Measurements from ENCODE around the gene PHACTR4.

PHACTR4 gene

DNA sequence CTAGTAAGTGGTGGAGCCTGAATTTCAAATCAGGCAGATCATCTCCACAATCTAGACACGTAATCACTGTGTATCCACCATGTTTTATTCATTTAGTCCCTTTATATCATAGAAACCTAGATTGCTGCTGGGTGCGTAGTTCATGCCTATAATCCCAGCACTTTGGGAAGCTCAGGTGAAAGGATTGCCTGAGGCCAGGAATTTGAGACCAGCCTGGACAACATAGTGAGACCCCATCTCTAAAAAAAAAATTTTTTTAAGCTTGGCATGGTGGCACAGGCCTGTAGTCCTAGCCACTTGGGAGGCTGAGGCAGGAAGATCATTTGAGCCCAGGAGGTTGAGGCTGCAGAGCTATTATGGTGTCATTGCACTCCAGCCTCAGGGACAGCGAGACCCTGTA is 30.6 kb upstream of the PHACTR4 start:
- Histone ChIP-seq H2BK5ac (ENCODE audit: low read depth, low read length, poor library complexity) (no peak overlapping the region), H3K14ac (ENCODE audit: low read length) (no peak overlapping the region), H3K27me3 (ENCODE audit: insufficient read depth, low read length) (no peaks in the 10 kb centered on the region), H3K23ac (ENCODE audit: low read length) (no peak overlapping the region), H3K79me1 (ENCODE audit: low read length) (no peaks in the 10 kb centered on the region), H3K4ac (ENCODE audit: low read depth, low read length) (no peak overlapping the region), H2AFZ (ENCODE audit: insufficient read depth, low read length, poor library complexity) (no peak overlapping the region), H3K36me3 (ENCODE audit: control insufficient read depth in 1 of 2, insufficient read depth in 2 of 2, low read length in 2 of 2) (peaks cover 8 to 11% of the 10 kb centered on the region in 2 experiments), H3K79me2 (ENCODE audit: control insufficient read depth, insufficient read depth, low read length, poor library complexity) (no peaks in the 10 kb centered on the region), H3K4me3 (ENCODE audit: low read depth, low read length) (no peak overlapping the region), H3K27ac (ENCODE audit: low read depth, low read length) (no peak overlapping the region), H2BK120ac (ENCODE audit: insufficient read depth, low read length, poor library complexity) (no peak overlapping the region), H4K8ac (ENCODE audit: low read depth, low read length) (no peak overlapping the region), H3K4me2 (ENCODE audit: low read length) (no peak overlapping the region), H4K91ac (ENCODE audit: low read depth, low read length) (no peak overlapping the region), H2AK5ac (ENCODE audit: low read length) (no peak overlapping the region), H2BK12ac (ENCODE audit: low read length) (no peak overlapping the region), H3K9ac (ENCODE audit: low read length) (no peak overlapping the region), H4K12ac (ENCODE audit: low read depth, low read length) (no peak overlapping the region), H3K4me1 (ENCODE audit: control insufficient read depth in 1 of 2, insufficient read depth in 2 of 2, low read length in 2 of 2) (peaks cover 0 to 3% of the 10 kb centered on the region in 2 experiments), H3K18ac (ENCODE audit: low read length) (no peak overlapping the region), H3K9me3 (ENCODE audit: insufficient read depth, low read depth, low read length) (no peaks in the 10 kb centered on the region)
- WGBS (ENCODE audit: extremely low coverage, insufficient coverage, insufficient read length), result no CpG with 5 or more reads among the region's 3 CpGs
- no peak for DNase-seq

DNA sequence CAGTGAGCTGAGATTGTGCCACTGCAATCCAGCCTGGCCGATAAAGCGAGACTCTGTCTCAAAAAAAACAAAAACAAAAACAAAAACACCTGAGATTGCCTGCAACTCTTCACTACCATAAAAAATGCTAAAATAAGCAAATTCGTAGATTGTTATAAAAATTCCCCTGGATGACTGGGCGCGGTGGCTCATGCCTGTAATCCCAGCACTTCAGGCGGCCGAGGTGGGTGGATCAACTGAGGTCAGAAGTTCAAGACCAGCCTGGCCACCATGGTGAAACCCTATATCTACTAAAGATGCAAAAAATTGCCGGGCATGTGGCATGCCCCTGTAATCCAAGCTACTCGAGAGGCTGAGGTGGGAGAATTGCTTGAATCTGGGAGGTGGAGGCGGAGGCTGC is 30.0 kb upstream of the PHACTR4 start:
- no peak overlapping the region for H3K18ac ChIP-seq (ENCODE audit: low read length)
- H2AK5ac ChIP-seq (ENCODE audit: low read length), result no peak overlapping the region
- H3K79me2 ChIP-seq (ENCODE audit: control insufficient read depth, insufficient read depth, low read length, poor library complexity), result no peaks in the 10 kb centered on the region
- no peaks in the 10 kb centered on the region for H3K27me3 ChIP-seq (ENCODE audit: insufficient read depth, low read length)
- peak; percentile 74 to 80 for DNase-seq
- H3K36me3 ChIP-seq (ENCODE audit: control insufficient read depth in 1 of 2, insufficient read depth in 2 of 2, low read length in 2 of 2), result peaks cover 5 to 7% of the 10 kb centered on the region in 2 experiments
- H3K14ac ChIP-seq (ENCODE audit: low read length), result no peak overlapping the region
- no peak overlapping the region for H2AFZ ChIP-seq (ENCODE audit: insufficient read depth, low read length, poor library complexity)
- no peaks in the 10 kb centered on the region for H3K79me1 ChIP-seq (ENCODE audit: low read length)
- no peak overlapping the region for H3K23ac ChIP-seq (ENCODE audit: low read length)
- no peak overlapping the region for H4K12ac ChIP-seq (ENCODE audit: low read depth, low read length)
- no peak overlapping the region for H3K9ac ChIP-seq (ENCODE audit: low read length)
- no peaks in the 10 kb centered on the region for H3K9me3 ChIP-seq (ENCODE audit: insufficient read depth, low read depth, low read length)
- H3K27ac ChIP-seq (ENCODE audit: low read depth, low read length), result no peak overlapping the region
- no peak overlapping the region for H4K8ac ChIP-seq (ENCODE audit: low read depth, low read length)
- H3K4me1 ChIP-seq (ENCODE audit: control insufficient read depth in 1 of 2, insufficient read depth in 2 of 2, low read length in 2 of 2), result peaks cover 0 to 3% of the 10 kb centered on the region in 2 experiments
- no peak overlapping the region for H4K91ac ChIP-seq (ENCODE audit: low read depth, low read length)
- H3K4ac ChIP-seq (ENCODE audit: low read depth, low read length), result no peak overlapping the region
- no peak overlapping the region for H2BK5ac ChIP-seq (ENCODE audit: low read depth, low read length, poor library complexity)
- no peak overlapping the region for H2BK12ac ChIP-seq (ENCODE audit: low read length)
- H3K4me2 ChIP-seq (ENCODE audit: low read length), result no peak overlapping the region
- no peak overlapping the region for H2BK120ac ChIP-seq (ENCODE audit: insufficient read depth, low read length, poor library complexity)
- no peak overlapping the region for H3K4me3 ChIP-seq (ENCODE audit: low read depth, low read length)
- WGBS (ENCODE audit: extremely low coverage, insufficient coverage, insufficient read length), result no CpG with 5 or more reads among the region's 10 CpGs

DNA sequence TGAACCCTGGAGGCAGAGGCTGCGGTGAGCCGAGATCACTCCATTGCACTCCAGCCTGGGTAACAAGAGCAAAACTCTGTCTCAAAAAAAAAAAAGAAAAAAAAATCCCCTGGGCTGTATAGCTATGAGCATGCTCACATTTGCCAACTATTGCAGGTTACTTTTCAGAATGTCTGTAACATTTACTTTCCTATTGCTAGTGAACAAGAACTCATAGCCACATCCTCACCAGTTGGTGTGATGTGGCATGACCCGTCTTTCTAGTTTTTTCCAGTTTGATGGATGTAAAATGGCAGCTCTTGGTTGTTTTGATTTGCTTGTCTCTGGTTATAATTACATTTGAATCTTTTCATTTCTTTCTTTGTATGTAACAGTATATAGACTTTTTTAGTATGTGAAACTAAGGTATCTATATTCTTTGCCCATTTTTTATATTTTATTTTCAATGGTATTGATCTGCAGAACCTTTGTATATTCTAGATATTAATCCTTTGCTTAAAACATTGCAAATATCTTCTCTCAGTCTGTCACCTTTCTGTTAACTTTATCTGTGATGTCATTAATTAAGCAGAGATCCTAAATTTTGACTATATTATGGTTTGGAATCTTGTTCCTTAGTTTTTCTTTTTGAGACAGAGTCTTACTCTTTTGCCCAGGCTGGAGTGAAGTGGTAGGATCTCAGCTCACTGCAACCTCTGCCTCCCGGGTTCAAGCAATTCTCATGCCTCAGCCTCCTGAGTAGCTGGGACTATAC is 29.1 kb upstream of the PHACTR4 start:
- Histone ChIP-seq H3K18ac (ENCODE audit: low read length) (no peak overlapping the region), H4K91ac (ENCODE audit: low read depth, low read length) (no peak overlapping the region), H2BK5ac (ENCODE audit: low read depth, low read length, poor library complexity) (no peak overlapping the region), H4K8ac (ENCODE audit: low read depth, low read length) (no peak overlapping the region), H3K4me3 (ENCODE audit: low read depth, low read length) (no peak overlapping the region), H3K4ac (ENCODE audit: low read depth, low read length) (no peak overlapping the region), H2AK5ac (ENCODE audit: low read length) (no peak overlapping the region), H3K79me2 (ENCODE audit: control insufficient read depth, insufficient read depth, low read length, poor library complexity) (no peaks in the 10 kb centered on the region), H3K27me3 (ENCODE audit: insufficient read depth, low read length) (no peaks in the 10 kb centered on the region), H2AFZ (ENCODE audit: insufficient read depth, low read length, poor library complexity) (no peak overlapping the region), H2BK12ac (ENCODE audit: low read length) (no peak overlapping the region), H3K4me1 (ENCODE audit: control insufficient read depth in 1 of 2, insufficient read depth in 2 of 2, low read length in 2 of 2) (peaks cover 0 to 3% of the 10 kb centered on the region in 2 experiments), H3K36me3 (ENCODE audit: control insufficient read depth in 1 of 2, insufficient read depth in 2 of 2, low read length in 2 of 2) (peaks cover 2% of the 10 kb centered on the region in 2 experiments), H3K27ac (ENCODE audit: low read depth, low read length) (no peak overlapping the region), H2BK120ac (ENCODE audit: insufficient read depth, low read length, poor library complexity) (no peak overlapping the region), H3K23ac (ENCODE audit: low read length) (no peak overlapping the region), H3K79me1 (ENCODE audit: low read length) (no peaks in the 10 kb centered on the region), H3K9me3 (ENCODE audit: insufficient read depth, low read depth, low read length) (no peaks in the 10 kb centered on the region), H3K4me2 (ENCODE audit: low read length) (no peak overlapping the region), H4K12ac (ENCODE audit: low read depth, low read length) (no peak overlapping the region), H3K14ac (ENCODE audit: low read length) (no peak overlapping the region), H3K9ac (ENCODE audit: low read length) (no peak overlapping the region)
- DNase-seq, result peak; percentile 35 to 75
- no CpG with 5 or more reads among the region's 4 CpGs for WGBS (ENCODE audit: extremely low coverage, insufficient coverage, insufficient read length)

DNA sequence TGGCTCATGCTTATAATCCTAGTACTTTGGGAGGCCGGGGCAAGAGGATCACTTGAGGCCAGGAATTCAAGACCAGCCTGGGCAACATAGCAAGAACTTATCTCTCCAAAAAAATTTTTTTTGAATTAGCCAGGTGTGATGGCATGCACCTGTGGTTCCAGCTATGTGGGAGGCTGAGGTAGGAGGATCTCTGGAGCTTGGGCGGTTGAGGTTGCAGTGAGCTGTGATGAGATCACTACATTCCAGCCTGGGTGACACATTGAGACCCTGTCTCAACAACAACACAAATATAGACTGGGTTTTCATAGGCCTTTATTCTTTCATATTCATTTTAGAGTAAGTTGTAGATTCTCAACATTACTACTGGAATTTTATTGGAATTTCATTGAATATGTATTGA is 27.9 kb upstream of the PHACTR4 start:
- Histone ChIP-seq H3K14ac (ENCODE audit: low read length) (no peak overlapping the region), H3K4me3 (ENCODE audit: low read depth, low read length) (no peak overlapping the region), H3K4me2 (ENCODE audit: low read length) (no peak overlapping the region), H3K9me3 (ENCODE audit: insufficient read depth, low read depth, low read length) (no peaks in the 10 kb centered on the region), H2AK5ac (ENCODE audit: low read length) (no peak overlapping the region), H2BK5ac (ENCODE audit: low read depth, low read length, poor library complexity) (no peak overlapping the region), H3K27me3 (ENCODE audit: insufficient read depth, low read length) (no peaks in the 10 kb centered on the region), H3K27ac (ENCODE audit: low read depth, low read length) (no peak overlapping the region), H4K91ac (ENCODE audit: low read depth, low read length) (no peak overlapping the region), H3K4ac (ENCODE audit: low read depth, low read length) (no peak overlapping the region), H3K18ac (ENCODE audit: low read length) (no peak overlapping the region), H2BK120ac (ENCODE audit: insufficient read depth, low read length, poor library complexity) (no peak overlapping the region), H2AFZ (ENCODE audit: insufficient read depth, low read length, poor library complexity) (no peak overlapping the region), H3K9ac (ENCODE audit: low read length) (no peak overlapping the region), H3K4me1 (ENCODE audit: control insufficient read depth in 1 of 2, insufficient read depth in 2 of 2, low read length in 2 of 2) (peaks cover 0 to 3% of the 10 kb centered on the region in 2 experiments), H3K36me3 (ENCODE audit: control insufficient read depth in 1 of 2, insufficient read depth in 2 of 2, low read length in 2 of 2) (no peaks in the 10 kb centered on the region), H2BK12ac (ENCODE audit: low read length) (no peak overlapping the region), H3K23ac (ENCODE audit: low read length) (no peak overlapping the region), H4K12ac (ENCODE audit: low read depth, low read length) (no peak overlapping the region), H4K8ac (ENCODE audit: low read depth, low read length) (no peak overlapping the region), H3K79me2 (ENCODE audit: control insufficient read depth, insufficient read depth, low read length, poor library complexity) (no peaks in the 10 kb centered on the region), H3K79me1 (ENCODE audit: low read length) (peaks cover 3% of the 10 kb centered on the region)
- DNase-seq, result peak; percentile 93 to 97
- WGBS (ENCODE audit: extremely low coverage, insufficient coverage, insufficient read length), result no CpG with 5 or more reads among the region's 2 CpGs
